Right lobe of liver (tissue), 6 donors: Measurements from ENCODE around the gene TMEM106C. TPM values are rescaled to one million over a fixed set of nuclear protein-coding genes. Genes with fewer than 3 reads are reported as not detected.

Experiments used
- ATAC-seq, 4 donors: fragments of 200-7000 bp; cut with Tn5 transposase; one replicate each; pipeline ENCODE4 v1.9.1; 2020; ENCODE audit warnings: mild to moderate bottlenecking in 4 of 4, moderate library complexity in 4 of 4
- DNase-seq, 3 donors: peaks; one replicate each; pipeline ENCODE4 v3.0.0-alpha.2; 2020
- H3K27ac ChIP-seq, 3 donors: fragments of 200-600 bp; one replicate each; pipeline ENCODE4 v1.8.0; 2022
- H3K27me3 ChIP-seq, 2 donors: fragments of 200-600 bp; one replicate each; pipeline ENCODE4 v1.8.0; 2022
- H3K36me3 ChIP-seq, 4 donors: fragments of 200-600 bp; sonication (generic) in 1 of 4; one replicate each; pipeline versions ENCODE4 v1.5.1 to v1.8.0; 2017 to 2022; ENCODE audit warnings: control low read depth in 1 of 4
- H3K4me1 ChIP-seq, 4 donors: fragments of 200-600 bp; sonication (generic) in 1 of 4; one replicate each; pipeline versions ENCODE4 v1.5.1 to v1.8.0; 2017 to 2022; ENCODE audit warnings: control low read depth in 1 of 4
- H3K4me3 ChIP-seq, 3 donors: fragments of 200-600 bp; one replicate each; pipeline ENCODE4 v1.8.0; 2022
- H3K9me3 ChIP-seq, 4 donors: fragments of 200-600 bp; sonication (generic) in 1 of 4; one replicate each; pipeline versions ENCODE4 v1.5.1 to v1.8.0; 2017 to 2022; ENCODE audit warnings: control low read depth in 1 of 4
- CTCF ChIP-seq, 4 donors: fragments of 200-600 bp in 3 of 4; fragments of 450-650 bp in 1 of 4; IDR thresholded peaks; one replicate each; pipeline versions ENCODE4 v1.5.1 to v1.8.0; 2016 to 2022; ENCODE audit warnings: antibody characterized with exemption in 4 of 4, mild to moderate bottlenecking in 2 of 4
- POLR2A ChIP-seq: fragments of 450-650 bp; IDR thresholded peaks from one replicate; pipeline ENCODE4 v1.6.1; 2017; ENCODE audit warnings: antibody characterized with exemption, mild to moderate bottlenecking
- WGBS: methylation state at CpG from one replicate; pipeline ENCODE4 v1.1.6; 2018; ENCODE audit warnings: low coverage, low lambda C conversion rate; ENCODE audit not compliant: insufficient coverage; ENCODE audit errors: missing lambda C conversion rate; 5-methylcytosine and 5-hydroxymethylcytosine counted together
- intact Hi-C, 2 donors: fragments of 100-400 bp; cut with DNase I; formaldehyde crosslinking; loops; one replicate each; pipeline versions ENCODE4 v1.11.2 to v1.14.1; 2022
- total RNA-seq, 6 experiments: library from RNA; depleted of rRNA in 2 of 6; stranded (reverse); fragments of >200 nt in 2 of 6; fragmentation: NEBNext Ultra II Directional in 3 of 6; extraction: Animal tissue kit (Norgen Biotek cat#: 25700) in 3 of 6; gene quantifications; one replicate each; pipeline versions ENCODE4 v1.1.0 to v1.2.4, GENCODE V29; 2016 to 2023
- donor health status: DM: no; HTN: yes; CAD: no.
- donor health status: DM: no; HTN: no; CAD: no.
- donor health status: DM: no; HTN: no; CAD: no.
- donor health status: DM: no; HTN: yes; CAD: no.
- donor health status: DM: no; HTN: yes; CAD: no.

TMEM106C gene
- total RNA-seq, 6 experiments from 2014 or later, result 13.8 to 55.6 (median 34.7) TPM

- no peaks in the 10 kb centered on the region for H3K36me3 ChIP-seq
- H3K27me3 ChIP-seq, result no peaks in the 10 kb centered on the region
- TF ChIP-seq CTCF (IDR thresholded peaks at IDR 0.05), result no peak
- no peak for TF ChIP-seq POLR2A
- ATAC-seq (no peak), DNase-seq (peak in 1 of 3 donors; percentile 7)
- no peaks in the 10 kb centered on the region for H3K9me3 ChIP-seq
- WGBS, result 72% methylated on average over 3 of the region's 16 CpGs
- H3K27ac ChIP-seq, result no peak overlapping the region
- intact Hi-C loops, result no loop called here
- H3K4me3 ChIP-seq, result no peak overlapping the region
- no peaks in the 10 kb centered on the region for H3K4me1 ChIP-seq
Observed at GRCh38 chr12:47985596-47986290, 22.3 kb downstream of the TMEM106C start.

GRCh38 chr12:47986291-47986660 is 22.9 kb downstream of the TMEM106C start:
- 73% methylated on average over 4 of the region's 8 CpGs for WGBS
- Histone ChIP-seq H3K27me3 (no peaks in the 10 kb centered on the region), H3K27ac (no peak overlapping the region), H3K9me3 (no peaks in the 10 kb centered on the region), H3K4me1 (no peaks in the 10 kb centered on the region), H3K36me3 (no peaks in the 10 kb centered on the region), H3K4me3 (no peak overlapping the region)
- no peak for ATAC-seq
- TF ChIP-seq CTCF (IDR thresholded peaks at IDR 0.05) (no peak), POLR2A (no peak)
- DNase-seq, result peak in 1 of 3 donors; percentile 4
- intact Hi-C loops, result no loop called here

GRCh38 chr12:47986832-47987231 is 23.4 kb downstream of the TMEM106C start:
- no peak for ATAC-seq
- no peak for DNase-seq
- H3K36me3 ChIP-seq, result no peaks in the 10 kb centered on the region
- intact Hi-C loops, result no loop called here
- no peaks in the 10 kb centered on the region for H3K9me3 ChIP-seq
- WGBS, result 33% methylated on average over 1 of the region's 5 CpGs
- H3K27me3 ChIP-seq, result no peaks in the 10 kb centered on the region
- TF ChIP-seq POLR2A (no peak), CTCF (IDR thresholded peaks at IDR 0.05) (no peak)
- H3K4me1 ChIP-seq, result no peaks in the 10 kb centered on the region
- H3K27ac ChIP-seq, result no peak overlapping the region
- no peak overlapping the region for H3K4me3 ChIP-seq

- no peak overlapping the region for H3K27ac ChIP-seq
- H3K36me3 ChIP-seq, result no peaks in the 10 kb centered on the region
- DNase-seq, result no peak
- H3K4me3 ChIP-seq, result no peak overlapping the region
- intact Hi-C loops, result no loop called here
- H3K27me3 ChIP-seq, result no peaks in the 10 kb centered on the region
- TF ChIP-seq POLR2A, result no peak
- no peak for TF ChIP-seq CTCF (IDR thresholded peaks at IDR 0.05)
- H3K4me1 ChIP-seq, result no peaks in the 10 kb centered on the region
- H3K9me3 ChIP-seq, result no peaks in the 10 kb centered on the region
- no peak for ATAC-seq
- 89% methylated on average over 4 of the region's 14 CpGs for WGBS
Observed at GRCh38 chr12:47987411-47988072, 24.1 kb downstream of the TMEM106C start.
